Measurements from ENCODE around the gene DNAJC24.

DNA sequence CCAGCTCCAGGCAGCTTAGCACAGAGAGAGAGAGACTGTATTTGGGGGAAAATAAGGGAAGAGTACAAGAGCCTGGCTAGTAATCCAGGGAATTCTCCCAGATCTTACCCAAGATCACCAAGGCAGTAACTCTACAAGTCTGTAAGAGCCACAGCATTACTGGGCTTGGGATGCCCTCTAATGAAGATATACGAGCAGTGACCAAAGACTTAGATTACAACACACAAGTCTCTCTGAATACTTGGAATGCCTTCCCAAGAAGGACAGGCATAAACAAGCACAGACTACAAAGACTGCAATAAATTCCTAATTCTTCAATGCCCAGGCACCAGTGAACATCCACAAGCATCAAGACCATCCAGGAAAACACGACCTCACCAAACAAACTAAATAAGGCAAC lies 17.7 kb downstream of the DNAJC24 start:
- TF ChIP-seq POLR2A (IDR thresholded peaks at IDR 0.05; ENCODE audit: low read depth, low read length), result no peak
- TF ChIP-seq, protein P1, sequence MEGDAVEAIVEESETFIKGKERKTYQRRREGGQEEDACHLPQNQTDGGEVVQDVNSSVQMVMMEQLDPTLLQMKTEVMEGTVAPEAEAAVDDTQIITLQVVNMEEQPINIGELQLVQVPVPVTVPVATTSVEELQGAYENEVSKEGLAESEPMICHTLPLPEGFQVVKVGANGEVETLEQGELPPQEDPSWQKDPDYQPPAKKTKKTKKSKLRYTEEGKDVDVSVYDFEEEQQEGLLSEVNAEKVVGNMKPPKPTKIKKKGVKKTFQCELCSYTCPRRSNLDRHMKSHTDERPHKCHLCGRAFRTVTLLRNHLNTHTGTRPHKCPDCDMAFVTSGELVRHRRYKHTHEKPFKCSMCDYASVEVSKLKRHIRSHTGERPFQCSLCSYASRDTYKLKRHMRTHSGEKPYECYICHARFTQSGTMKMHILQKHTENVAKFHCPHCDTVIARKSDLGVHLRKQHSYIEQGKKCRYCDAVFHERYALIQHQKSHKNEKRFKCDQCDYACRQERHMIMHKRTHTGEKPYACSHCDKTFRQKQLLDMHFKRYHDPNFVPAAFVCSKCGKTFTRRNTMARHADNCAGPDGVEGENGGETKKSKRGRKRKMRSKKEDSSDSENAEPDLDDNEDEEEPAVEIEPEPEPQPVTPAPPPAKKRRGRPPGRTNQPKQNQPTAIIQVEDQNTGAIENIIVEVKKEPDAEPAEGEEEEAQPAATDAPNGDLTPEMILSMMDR (conservative IDR thresholded peaks at IDR 0.05; ENCODE audit: low read depth, low read length), result no peak
- TF ChIP-seq, protein P2, sequence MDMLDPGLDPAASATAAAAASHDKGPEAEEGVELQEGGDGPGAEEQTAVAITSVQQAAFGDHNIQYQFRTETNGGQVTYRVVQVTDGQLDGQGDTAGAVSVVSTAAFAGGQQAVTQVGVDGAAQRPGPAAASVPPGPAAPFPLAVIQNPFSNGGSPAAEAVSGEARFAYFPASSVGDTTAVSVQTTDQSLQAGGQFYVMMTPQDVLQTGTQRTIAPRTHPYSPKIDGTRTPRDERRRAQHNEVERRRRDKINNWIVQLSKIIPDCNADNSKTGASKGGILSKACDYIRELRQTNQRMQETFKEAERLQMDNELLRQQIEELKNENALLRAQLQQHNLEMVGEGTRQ (IDR thresholded peaks at IDR 0.05; ENCODE audit: low read depth, low read length), result no peak
- TF ChIP-seq RFX5 (IDR thresholded peaks at IDR 0.05; ENCODE audit: low read depth, low read length), result no peak
- TF ChIP-seq RCOR1 (IDR thresholded peaks at IDR 0.05; ENCODE audit: insufficient replicate concordance, low read length), result no peak
- no peak for TF ChIP-seq CHD1 (IDR thresholded peaks at IDR 0.05; ENCODE audit: low read depth, low read length)
- no peak for TF ChIP-seq MXI1 (IDR thresholded peaks at IDR 0.05; ENCODE audit: borderline replicate concordance, low read depth, low read length)
- no peak for TF ChIP-seq RAD21 (IDR thresholded peaks at IDR 0.05; ENCODE audit: low read length)
- no peak for TF ChIP-seq BHLHE40 (IDR thresholded peaks at IDR 0.05; ENCODE audit: low read depth, low read length)
- TF ChIP-seq, protein P3, sequence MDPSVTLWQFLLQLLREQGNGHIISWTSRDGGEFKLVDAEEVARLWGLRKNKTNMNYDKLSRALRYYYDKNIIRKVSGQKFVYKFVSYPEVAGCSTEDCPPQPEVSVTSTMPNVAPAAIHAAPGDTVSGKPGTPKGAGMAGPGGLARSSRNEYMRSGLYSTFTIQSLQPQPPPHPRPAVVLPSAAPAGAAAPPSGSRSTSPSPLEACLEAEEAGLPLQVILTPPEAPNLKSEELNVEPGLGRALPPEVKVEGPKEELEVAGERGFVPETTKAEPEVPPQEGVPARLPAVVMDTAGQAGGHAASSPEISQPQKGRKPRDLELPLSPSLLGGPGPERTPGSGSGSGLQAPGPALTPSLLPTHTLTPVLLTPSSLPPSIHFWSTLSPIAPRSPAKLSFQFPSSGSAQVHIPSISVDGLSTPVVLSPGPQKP (IDR thresholded peaks at IDR 0.05; ENCODE audit: borderline replicate concordance, low read depth, low read length), result no peak
- TF ChIP-seq FOS (IDR thresholded peaks at IDR 0.05; ENCODE audit: low read depth, low read length), result no peak
- no peak for TF ChIP-seq SMC3 (IDR thresholded peaks at IDR 0.05; ENCODE audit: low read depth, low read length)
- TF ChIP-seq CEBPB (IDR thresholded peaks at IDR 0.05; ENCODE audit: low read depth, low read length), result no peak
- TF ChIP-seq MAFK (IDR thresholded peaks at IDR 0.05; ENCODE audit: low read depth, low read length), result no peak

Measured in IMR-90 (cell line).